ENCODE measurements around the gene RFX8.

GRCh38 chr2:101371636-101372035 lies 103.3 kb downstream of the RFX8 start:
- no peak for TF ChIP-seq GATA3 (IDR thresholded peaks at IDR 0.05; ENCODE audit: low read depth, low read length)
- TF ChIP-seq GATA2 (IDR thresholded peaks at IDR 0.05; ENCODE audit: low read depth, low read length) = no peak
